Measurements from ENCODE around the gene CLEC2L.

- TF ChIP-seq CTCF (conservative IDR thresholded peaks at IDR 0.05 in 1 of 2, IDR thresholded peaks at IDR 0.05 in 1 of 2; ENCODE audit: low read depth in 1 of 2, low read length in 2 of 2), result no peak
- no peak for TF ChIP-seq EZH2 (IDR thresholded peaks at IDR 0.05; ENCODE audit: low read length, missing control alignments)
These were observed 34.5 kb downstream of the CLEC2L start for GRCh38 chr7:139557857-139558581.
